GM12878 (cell line): ENCODE measurements around the gene ARHGAP1. TPM values are rescaled to one million over a fixed set of nuclear protein-coding genes. Genes with fewer than 3 reads are reported as not detected.

ENCODE experiments used
- BHLHE40 ChIP-seq, 2 experiments: fragments of 450-650 bp in 1 of 2; IDR thresholded peaks; 2 replicates each; pipeline ENCODE4 v1.6.1; 2011 to 2017; ENCODE audit warnings: low read depth in 2 of 2, borderline replicate concordance in 1 of 2, improper control_type of control experiment in 1 of 2, low read length in 1 of 2, mild to moderate bottlenecking in 1 of 2
- CBX3 ChIP-seq: fragments of 200-600 bp; sonication (generic); IDR thresholded peaks from 2 replicates; pipeline ENCODE4 v1.6.1; 2016; ENCODE audit warnings: low read depth, borderline replicate concordance
- CHD2 ChIP-seq: IDR thresholded peaks from 2 replicates; pipeline ENCODE4 v1.6.1; 2011; ENCODE audit warnings: low read depth, low read length, improper control_type of control experiment, borderline replicate concordance
- DPF2 ChIP-seq: fragments of 450-650 bp; IDR thresholded peaks from 2 replicates; pipeline ENCODE4 v1.6.1; 2017; ENCODE audit warnings: mild to moderate bottlenecking
- ETV6 ChIP-seq, 2 experiments: fragments of 450-650 bp in 1 of 2; IDR thresholded peaks in 1 of 2; conservative IDR thresholded peaks in 1 of 2; 2 replicates each; pipeline ENCODE4 v1.6.1; 2014; ENCODE audit warnings: antibody characterized with exemption in 1 of 2, borderline replicate concordance in 1 of 2, low read depth in 1 of 2, mild to moderate bottlenecking in 1 of 2, moderate library complexity in 1 of 2
- HCFC1 ChIP-seq: fragments of 150-350 bp; IDR thresholded peaks from 2 replicates; pipeline ENCODE4 v1.6.1; 2014; ENCODE audit warnings: low read length
- MEF2B ChIP-seq: fragments of 450-650 bp; IDR thresholded peaks from 2 replicates; pipeline ENCODE4 v1.6.1; 2018; ENCODE audit warnings: mild to moderate bottlenecking, moderate library complexity; ENCODE audit not compliant: partially characterized antibody, poor library complexity, severe bottlenecking
- SIX5 ChIP-seq: IDR thresholded peaks from 2 replicates; pipeline ENCODE4 v1.6.1; 2011; ENCODE audit warnings: mild to moderate bottlenecking, low read depth, low read length, moderate library complexity; ENCODE audit not compliant: severe bottlenecking
- TBL1XR1 ChIP-seq: IDR thresholded peaks from 2 replicates; pipeline ENCODE4 v1.6.1; 2012; ENCODE audit warnings: low read depth, low read length, improper control_type of control experiment
- ZNF207 ChIP-seq: fragments of 450-650 bp; IDR thresholded peaks from 2 replicates; pipeline ENCODE4 v1.6.1; 2014; ENCODE audit warnings: antibody characterized with exemption, mild to moderate bottlenecking, borderline replicate concordance
- polyA plus RNA-seq, 11 experiments: library from polyadenylated mRNA; depleted of rRNA in 4 of 11; unstranded in 6 of 11; stranded (reverse) in 5 of 11; fragments of >200 nt; fragmentation: Nextera tagmentation in 4 of 11; fragmentation: Illumina TruSeq in 1 of 11; extraction: Ambion mirVana in 4 of 11; extraction: Trizol in 1 of 11; gene quantifications; 1 replicate in 1 of 11; 2 replicates in 10 of 11; pipeline versions ENCODE4 v1.2.1 to v1.2.3, GENCODE V29; 2011 to 2016; ENCODE audit warnings: inconsistent platforms in 2 of 11, missing spikeins in 2 of 11, low read depth in 1 of 11
- total RNA-seq, 4 experiments: library from RNA; depleted of rRNA in 3 of 4; stranded (reverse); fragments of >200 nt in 3 of 4; fragmentation: Illumina TruSeq in 1 of 4; extraction: Trizol in 1 of 4; gene quantifications; 2 replicates each; pipeline versions ENCODE4 v1.2.1 to v1.2.3, GENCODE V29; 2013 to 2021
- TF ChIP-seq, protein P1 (sequence below): fragments of 450-650 bp; IDR thresholded peaks from 2 replicates; pipeline ENCODE4 v1.6.1; 2018; ENCODE audit warnings: borderline replicate concordance, mild to moderate bottlenecking; ENCODE audit not compliant: partially characterized antibody
- TF ChIP-seq, protein P2 (sequence below): fragments of 450-650 bp; IDR thresholded peaks from 2 replicates; pipeline ENCODE4 v1.6.1; 2014; ENCODE audit warnings: mild to moderate bottlenecking
- TF ChIP-seq, protein P3 (sequence below): IDR thresholded peaks from 2 replicates; pipeline ENCODE4 v1.6.1; 2012; ENCODE audit warnings: low read depth, low read length, improper control_type of control experiment
- TF ChIP-seq, protein P4 (sequence below): fragments of 450-650 bp; IDR thresholded peaks from 2 replicates; pipeline ENCODE4 v1.6.1; 2016; ENCODE audit warnings: mild to moderate bottlenecking
- TF ChIP-seq, protein P5 (sequence below): IDR thresholded peaks from 2 replicates; pipeline ENCODE4 v1.6.1; 2012; ENCODE audit warnings: low read depth, low read length, improper control_type of control experiment
- TF ChIP-seq, protein P6 (sequence below), 3 experiments: IDR thresholded peaks in 2 of 3; conservative IDR thresholded peaks in 1 of 3; 2 replicates each; pipeline ENCODE4 v1.5.1; 2011; ENCODE audit warnings: low read depth in 3 of 3, low read length in 3 of 3, mild to moderate bottlenecking in 3 of 3, control low read depth in 2 of 3, moderate library complexity in 2 of 3, inconsistent platforms in 1 of 3, mixed read lengths in 1 of 3; ENCODE audit not compliant: control insufficient read depth in 2 of 3, insufficient read depth in 1 of 3; ENCODE audit errors: extremely low read depth in 1 of 3

ARHGAP1 gene
- total and polyA plus RNA-seq, 10 of the 15 experiments (the other 5 are each of a cell fraction or from before 2014, with no cell fraction given), result 4.3 to 45.5 (median 23.2) TPM

DNA sequence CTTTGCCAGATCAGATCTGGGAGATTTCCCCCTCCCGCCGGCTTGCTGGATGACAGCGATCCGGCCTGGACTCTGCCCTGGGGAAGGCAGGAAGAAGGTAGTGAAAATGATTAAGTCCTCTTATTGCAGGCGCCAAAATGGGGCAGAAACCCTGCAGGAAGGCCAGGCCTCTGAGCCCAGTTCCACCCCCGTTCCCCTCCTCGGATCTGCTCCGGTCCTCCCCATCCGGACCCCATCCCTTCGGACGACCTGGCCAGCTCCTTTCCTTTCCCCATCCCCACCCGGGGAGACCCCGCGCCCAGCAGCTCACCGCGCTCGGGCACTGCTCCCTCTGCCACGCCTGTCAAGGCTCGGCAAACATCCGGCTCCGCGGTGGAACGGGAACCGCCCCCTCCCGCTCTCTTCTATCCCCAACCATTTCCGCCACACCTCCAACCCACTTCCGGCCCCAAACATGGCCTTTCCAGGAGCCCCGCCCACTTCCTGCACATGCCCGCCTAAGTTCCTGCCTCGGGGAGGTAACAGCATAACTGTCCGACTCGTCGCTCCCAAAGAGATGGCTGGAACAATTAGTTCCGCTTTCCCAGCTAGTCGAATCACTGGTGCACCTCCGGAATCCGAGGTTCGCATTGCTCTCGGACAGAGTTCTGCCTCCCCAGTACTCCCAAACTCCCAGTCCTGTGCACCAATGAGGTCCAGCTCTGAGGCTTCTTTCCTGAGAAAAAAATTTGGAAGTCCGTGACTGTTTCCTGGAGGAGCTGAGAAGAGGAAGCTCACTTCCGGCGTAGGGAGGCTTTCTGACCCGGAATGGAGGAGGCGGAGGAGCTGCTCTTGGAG lies at the start of gene ARHGAP1, which contains the start of gene ZNF408 (continued):
- TF ChIP-seq MEF2B (peak; percentile 65), TBL1XR1 (peak; percentile 75; the same call in 1 of the 2 replicates), CHD2 (0 out of 2 replicates have a peak, but pooled peaks have one; percentile 53), ETV6 (conservative IDR thresholded peaks at IDR 0.05 in 1 of 2, IDR thresholded peaks at IDR 0.05 in 1 of 2; ENCODE audit: borderline replicate concordance in 1 of 2, low read depth in 1 of 2) (peak in 1 of 2 experiments; percentile 71; a peak in 1 of 4 replicates), ZNF207 (peak; percentile 99), SIX5 (peak; percentile 50), CBX3 (no peak), BHLHE40 (IDR thresholded peaks at IDR 0.05; ENCODE audit: borderline replicate concordance in 1 of 2, low read depth in 2 of 2, low read length in 1 of 2) (peak; percentile 80 to 86), DPF2 (no peak), HCFC1 (peak; percentile 81)
- TF ChIP-seq, protein P1, sequence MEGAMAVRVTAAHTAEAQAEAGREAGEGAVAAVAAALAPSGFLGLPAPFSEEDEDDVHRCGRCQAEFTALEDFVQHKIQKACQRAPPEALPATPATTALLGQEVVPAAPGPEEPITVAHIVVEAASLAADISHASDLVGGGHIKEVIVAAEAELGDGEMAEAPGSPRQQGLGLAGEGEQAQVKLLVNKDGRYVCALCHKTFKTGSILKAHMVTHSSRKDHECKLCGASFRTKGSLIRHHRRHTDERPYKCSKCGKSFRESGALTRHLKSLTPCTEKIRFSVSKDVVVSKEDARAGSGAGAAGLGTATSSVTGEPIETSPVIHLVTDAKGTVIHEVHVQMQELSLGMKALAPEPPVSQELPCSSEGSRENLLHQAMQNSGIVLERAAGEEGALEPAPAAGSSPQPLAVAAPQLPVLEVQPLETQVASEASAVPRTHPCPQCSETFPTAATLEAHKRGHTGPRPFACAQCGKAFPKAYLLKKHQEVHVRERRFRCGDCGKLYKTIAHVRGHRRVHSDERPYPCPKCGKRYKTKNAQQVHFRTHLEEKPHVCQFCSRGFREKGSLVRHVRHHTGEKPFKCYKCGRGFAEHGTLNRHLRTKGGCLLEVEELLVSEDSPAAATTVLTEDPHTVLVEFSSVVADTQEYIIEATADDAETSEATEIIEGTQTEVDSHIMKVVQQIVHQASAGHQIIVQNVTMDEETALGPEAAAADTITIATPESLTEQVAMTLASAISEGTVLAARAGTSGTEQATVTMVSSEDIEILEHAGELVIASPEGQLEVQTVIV, result peak; percentile 81
- TF ChIP-seq, protein P2, sequence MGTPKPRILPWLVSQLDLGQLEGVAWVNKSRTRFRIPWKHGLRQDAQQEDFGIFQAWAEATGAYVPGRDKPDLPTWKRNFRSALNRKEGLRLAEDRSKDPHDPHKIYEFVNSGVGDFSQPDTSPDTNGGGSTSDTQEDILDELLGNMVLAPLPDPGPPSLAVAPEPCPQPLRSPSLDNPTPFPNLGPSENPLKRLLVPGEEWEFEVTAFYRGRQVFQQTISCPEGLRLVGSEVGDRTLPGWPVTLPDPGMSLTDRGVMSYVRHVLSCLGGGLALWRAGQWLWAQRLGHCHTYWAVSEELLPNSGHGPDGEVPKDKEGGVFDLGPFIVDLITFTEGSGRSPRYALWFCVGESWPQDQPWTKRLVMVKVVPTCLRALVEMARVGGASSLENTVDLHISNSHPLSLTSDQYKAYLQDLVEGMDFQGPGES, result peak; percentile 69
- TF ChIP-seq, protein P3, sequence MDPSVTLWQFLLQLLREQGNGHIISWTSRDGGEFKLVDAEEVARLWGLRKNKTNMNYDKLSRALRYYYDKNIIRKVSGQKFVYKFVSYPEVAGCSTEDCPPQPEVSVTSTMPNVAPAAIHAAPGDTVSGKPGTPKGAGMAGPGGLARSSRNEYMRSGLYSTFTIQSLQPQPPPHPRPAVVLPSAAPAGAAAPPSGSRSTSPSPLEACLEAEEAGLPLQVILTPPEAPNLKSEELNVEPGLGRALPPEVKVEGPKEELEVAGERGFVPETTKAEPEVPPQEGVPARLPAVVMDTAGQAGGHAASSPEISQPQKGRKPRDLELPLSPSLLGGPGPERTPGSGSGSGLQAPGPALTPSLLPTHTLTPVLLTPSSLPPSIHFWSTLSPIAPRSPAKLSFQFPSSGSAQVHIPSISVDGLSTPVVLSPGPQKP, result peak; percentile 100
- TF ChIP-seq, protein P4, sequence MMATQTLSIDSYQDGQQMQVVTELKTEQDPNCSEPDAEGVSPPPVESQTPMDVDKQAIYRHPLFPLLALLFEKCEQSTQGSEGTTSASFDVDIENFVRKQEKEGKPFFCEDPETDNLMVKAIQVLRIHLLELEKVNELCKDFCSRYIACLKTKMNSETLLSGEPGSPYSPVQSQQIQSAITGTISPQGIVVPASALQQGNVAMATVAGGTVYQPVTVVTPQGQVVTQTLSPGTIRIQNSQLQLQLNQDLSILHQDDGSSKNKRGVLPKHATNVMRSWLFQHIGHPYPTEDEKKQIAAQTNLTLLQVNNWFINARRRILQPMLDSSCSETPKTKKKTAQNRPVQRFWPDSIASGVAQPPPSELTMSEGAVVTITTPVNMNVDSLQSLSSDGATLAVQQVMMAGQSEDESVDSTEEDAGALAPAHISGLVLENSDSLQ, result peak; percentile 93
- TF ChIP-seq, protein P5, sequence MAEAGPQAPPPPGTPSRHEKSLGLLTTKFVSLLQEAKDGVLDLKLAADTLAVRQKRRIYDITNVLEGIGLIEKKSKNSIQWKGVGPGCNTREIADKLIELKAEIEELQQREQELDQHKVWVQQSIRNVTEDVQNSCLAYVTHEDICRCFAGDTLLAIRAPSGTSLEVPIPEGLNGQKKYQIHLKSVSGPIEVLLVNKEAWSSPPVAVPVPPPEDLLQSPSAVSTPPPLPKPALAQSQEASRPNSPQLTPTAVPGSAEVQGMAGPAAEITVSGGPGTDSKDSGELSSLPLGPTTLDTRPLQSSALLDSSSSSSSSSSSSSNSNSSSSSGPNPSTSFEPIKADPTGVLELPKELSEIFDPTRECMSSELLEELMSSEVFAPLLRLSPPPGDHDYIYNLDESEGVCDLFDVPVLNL, result no peak
- TF ChIP-seq, protein P6, sequence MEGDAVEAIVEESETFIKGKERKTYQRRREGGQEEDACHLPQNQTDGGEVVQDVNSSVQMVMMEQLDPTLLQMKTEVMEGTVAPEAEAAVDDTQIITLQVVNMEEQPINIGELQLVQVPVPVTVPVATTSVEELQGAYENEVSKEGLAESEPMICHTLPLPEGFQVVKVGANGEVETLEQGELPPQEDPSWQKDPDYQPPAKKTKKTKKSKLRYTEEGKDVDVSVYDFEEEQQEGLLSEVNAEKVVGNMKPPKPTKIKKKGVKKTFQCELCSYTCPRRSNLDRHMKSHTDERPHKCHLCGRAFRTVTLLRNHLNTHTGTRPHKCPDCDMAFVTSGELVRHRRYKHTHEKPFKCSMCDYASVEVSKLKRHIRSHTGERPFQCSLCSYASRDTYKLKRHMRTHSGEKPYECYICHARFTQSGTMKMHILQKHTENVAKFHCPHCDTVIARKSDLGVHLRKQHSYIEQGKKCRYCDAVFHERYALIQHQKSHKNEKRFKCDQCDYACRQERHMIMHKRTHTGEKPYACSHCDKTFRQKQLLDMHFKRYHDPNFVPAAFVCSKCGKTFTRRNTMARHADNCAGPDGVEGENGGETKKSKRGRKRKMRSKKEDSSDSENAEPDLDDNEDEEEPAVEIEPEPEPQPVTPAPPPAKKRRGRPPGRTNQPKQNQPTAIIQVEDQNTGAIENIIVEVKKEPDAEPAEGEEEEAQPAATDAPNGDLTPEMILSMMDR (IDR thresholded peaks at IDR 0.05 in 2 of 3, conservative IDR thresholded peaks at IDR 0.05 in 1 of 3; ENCODE audit: control insufficient read depth in 2 of 3, extremely low read depth in 1 of 3, insufficient read depth in 1 of 3, low read depth in 3 of 3, low read length in 3 of 3), result no peak
